Stimulated activated CD8-positive, alpha-beta memory T cell treated with anti-CD3 and anti-CD28 coated beads, Interleukin-12 subunit alpha, Interleukin-12 subunit beta, amount 100 ng/mL, for 4 hours (primary cell): Measurements from ENCODE around the gene DYNC1I1.

Experiments used
- DNase-seq: peaks from one replicate; pipeline ENCODE4 v3.0.0-alpha.2; 2020; ENCODE audit warnings: low read depth

The DYNC1I1 gene

DNA sequence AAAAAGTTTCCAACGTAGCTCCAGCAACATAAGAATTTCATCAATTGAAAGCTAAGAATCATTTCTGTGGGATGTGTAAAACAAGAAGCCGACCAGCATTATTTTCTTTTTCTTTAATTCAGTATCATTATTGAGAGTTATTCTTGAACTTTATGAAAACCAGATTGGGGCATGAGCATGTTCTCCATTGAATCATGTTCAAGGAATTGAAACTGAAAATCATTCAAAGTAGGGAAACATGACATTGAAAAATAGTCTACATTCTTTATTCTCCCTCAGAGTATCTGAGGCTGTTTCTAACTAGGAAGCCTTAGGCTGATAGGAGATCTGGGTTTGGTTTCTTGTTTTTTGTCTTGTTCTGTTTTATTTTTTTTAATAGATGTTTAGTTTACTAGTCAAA lies 253.7 kb downstream of the DYNC1I1 start:
- DNase-seq = no peak

DNA sequence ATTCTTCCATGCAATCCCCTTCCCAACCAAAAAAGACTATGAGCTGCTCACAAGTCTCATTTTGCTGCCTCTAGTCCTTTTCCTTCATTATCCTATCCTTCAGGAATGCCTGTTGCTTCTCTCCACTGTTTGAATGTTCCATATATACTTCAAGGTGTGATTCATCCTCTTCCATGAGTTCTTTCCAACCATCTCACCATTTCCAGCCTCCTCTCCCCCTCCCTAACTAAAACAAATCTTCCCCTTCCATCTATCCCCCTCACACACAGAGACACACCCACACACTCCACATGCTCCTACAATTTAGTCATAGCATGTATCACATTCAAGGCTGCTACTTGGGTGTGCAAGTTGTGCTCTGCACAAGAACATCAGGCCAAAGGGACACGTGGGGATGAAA lies 254.3 kb downstream of the DYNC1I1 start:
- no peak for DNase-seq

DNA sequence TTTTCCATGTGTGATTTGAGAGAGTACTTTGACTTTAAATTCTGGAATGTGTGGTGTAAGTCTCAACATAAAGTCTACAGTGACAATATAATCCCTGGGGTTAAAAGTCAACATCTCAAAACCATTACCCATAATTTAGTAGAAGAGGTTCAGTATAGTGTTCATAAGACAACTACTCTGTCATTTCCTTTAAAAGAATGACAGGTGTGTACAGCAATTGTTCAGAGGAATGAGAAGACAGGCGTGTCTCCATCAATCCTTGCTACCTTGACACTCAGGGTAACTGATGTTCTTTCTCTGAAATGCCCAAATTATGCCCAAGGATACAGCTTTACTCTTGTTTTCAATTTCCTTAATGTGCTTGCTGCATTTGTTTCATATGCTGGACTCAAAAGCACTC lies 256.4 kb downstream of the DYNC1I1 start:
- DNase-seq = no peak

DNA sequence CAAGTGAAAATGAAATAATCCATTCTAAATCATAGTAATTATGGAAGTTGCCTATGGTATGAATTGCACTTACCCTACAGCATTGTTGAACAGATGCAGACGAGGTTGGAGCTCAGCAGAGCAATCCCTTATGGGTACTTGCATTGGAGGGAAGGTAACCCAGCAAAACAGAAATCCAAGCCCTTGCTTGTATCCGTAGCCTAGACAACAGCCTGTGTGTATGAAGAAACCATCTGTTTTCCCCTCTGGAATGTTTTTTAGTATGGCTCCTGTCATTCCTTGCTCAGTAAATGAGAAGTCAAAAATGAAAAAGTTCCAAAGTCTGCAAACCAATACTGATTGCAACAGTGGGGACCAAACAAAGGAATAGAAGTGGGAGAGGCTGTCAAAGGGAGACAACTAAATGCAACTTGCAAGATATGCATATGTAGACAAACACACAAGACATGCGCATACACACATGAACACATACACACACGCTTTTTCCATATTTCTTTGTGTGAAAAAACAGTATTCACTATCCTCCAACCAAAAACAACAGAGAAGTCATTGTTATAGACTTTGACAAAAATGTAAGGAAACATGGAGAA lies 260.8 kb downstream of the DYNC1I1 start:
- no peak for DNase-seq

DNA sequence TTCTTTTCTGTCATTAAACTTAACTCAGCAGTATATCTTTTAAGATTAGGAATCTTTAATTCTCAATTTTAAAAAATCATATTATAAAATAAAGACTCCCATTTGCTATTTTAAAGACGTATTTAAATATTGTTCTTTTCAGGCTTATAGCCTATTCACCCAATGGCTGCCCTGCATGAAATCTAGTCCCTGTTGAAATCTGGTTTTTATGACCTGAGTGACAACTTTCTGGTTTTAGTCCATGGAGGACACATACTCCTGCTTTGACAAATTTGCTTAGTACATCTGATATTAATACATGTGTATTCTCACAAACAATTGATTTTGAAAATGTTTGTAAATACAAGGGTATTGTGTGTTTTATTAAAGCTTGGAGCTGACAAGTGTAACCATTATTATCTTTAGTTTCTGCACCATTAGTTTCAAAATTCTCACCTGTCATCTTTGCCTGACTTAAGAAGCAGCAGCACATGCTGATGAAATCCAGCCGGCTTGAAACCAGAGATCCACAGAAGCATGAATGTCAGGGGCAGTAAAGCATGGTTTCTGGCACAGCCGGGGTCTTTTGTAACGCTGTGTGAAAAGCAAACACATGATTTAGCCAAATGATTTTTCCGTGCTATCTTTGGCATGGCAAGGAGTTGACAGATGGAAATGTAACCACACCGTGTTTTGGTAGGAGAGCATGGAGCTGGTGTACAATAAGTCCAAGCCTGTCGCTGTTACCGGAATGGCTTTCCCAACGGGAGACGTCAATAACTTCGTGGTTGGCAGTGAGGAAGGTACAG lies 262.8 kb downstream of the DYNC1I1 start:
- DNase-seq = no peak

DNA sequence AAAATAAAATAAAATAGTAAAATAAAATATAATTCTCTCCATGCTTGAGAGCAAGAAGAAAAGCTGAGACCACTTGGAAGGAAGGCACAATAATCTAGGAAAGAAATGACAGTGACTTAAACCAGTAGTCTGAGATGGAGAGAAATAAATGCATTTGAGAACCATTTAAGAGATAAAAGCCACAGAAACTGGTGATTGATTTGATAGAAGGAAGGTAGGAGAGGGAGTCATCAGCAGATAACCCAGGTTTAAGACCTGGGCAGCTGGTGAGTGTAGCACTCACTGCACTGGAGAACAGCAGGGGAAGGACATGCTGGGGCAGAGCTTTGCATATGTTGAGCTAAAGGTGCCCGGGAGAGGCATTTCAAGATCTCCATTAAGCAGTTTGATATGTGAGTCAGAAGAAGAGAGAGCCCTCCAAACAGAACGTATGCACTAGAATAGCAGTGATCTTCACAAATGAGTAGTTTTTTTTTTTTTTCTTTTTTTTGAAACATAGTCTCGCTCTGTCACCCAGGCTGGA lies 268.0 kb downstream of the DYNC1I1 start:
- DNase-seq = no peak

DNA sequence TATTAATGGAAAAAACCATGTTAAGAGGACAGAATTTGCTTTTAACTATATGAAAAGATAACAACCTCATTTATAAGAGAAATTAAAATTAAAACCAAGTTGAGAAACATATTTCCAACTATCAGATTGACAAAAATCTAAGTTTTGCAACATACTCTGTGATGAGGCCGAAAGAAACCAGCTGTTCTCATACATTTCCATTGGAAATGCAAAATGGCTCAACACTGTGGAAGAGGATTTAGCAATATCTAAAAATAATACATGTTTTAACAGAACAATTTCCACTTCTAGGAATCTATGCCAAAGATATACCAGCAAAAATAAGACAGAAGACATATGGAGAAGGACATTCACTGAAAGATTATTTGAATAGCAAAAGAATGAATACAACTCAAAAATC lies 268.8 kb downstream of the DYNC1I1 start:
- no peak for DNase-seq

DNA sequence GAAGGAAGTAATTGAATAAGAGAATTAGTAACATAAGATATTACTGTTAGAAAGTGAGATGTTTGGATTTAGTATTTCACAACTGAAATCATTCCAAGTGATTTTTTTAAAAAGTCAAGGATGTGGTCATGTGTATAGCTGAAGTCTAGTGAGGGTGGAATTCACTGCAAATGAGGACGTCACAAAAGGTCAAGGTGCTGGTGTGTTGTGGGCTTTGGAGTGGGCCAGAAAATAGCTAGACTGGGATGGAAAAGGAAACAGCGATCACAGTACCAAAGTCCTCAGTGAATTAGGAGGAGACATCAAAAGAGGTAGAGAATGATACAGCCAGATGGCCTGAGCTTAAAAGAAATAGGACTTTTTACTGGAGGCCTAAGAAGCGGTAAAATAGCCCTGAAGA lies 272.8 kb downstream of the DYNC1I1 start:
- no peak for DNase-seq

DNA sequence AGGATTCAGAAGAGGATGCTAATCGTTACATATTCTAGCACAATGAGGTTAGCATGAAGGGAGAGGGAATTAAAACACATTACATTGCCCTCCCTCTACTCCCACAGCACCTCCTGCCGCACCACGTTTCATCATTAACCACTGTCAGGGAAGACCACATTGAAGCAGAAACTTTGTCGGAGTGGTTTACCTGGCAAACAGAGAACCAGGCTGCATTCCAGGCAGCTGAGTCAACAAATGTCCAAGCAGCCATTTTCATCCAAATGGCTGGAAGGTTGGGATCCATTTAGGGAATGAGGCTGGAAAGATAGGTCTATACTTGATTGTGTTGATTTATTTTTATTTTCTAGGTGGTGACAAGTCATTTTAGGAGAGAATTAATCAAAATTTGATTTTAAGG lies 273.6 kb downstream of the DYNC1I1 start:
- no peak for DNase-seq

DNA sequence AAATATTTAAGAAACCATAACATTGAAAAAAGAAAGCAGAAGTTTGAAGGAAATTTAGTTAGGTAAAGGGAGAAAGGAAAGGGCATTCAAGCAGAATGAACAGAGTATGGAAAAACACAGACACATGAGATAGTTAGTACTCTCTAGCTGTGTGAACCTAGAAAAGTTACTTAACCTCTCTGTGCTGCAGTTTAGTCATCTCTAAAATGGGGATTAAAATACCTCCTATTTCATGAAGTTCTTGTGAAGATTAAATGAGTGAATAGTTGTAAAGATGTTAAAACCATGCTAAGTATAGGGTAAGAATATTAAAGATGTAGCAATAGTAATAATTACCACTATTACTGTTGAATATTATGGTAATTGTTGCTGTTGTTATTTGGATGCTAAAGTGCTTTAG lies 279.9 kb downstream of the DYNC1I1 start:
- DNase-seq = no peak

DNA sequence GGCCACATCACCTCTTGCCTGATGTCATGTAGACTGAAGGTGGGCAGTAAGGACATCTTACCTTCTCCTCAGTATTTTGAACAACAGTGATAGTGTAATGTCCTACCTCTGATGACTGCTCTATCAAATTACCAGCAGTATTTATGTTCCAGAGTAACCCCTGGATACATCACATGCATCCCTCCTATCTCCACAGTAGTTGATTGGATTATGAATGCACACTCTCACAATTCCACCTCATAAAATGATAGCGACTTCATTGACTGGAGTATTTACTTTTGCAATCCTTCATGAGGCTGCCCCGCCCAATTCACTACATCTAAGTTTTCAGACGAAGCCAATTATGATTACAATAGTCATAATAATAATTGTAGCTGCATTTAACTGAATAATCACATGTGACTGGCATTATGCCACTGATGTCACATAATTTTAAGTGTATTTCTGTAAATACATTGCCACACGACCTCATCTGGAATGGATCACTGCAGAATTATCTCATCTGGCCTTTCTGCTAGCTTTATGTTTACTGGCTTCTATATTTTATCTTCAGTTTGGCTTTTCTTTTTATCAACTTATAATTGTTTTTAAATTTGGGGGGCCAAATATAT lies 280.6 kb downstream of the DYNC1I1 start:
- DNase-seq = no peak

DNA sequence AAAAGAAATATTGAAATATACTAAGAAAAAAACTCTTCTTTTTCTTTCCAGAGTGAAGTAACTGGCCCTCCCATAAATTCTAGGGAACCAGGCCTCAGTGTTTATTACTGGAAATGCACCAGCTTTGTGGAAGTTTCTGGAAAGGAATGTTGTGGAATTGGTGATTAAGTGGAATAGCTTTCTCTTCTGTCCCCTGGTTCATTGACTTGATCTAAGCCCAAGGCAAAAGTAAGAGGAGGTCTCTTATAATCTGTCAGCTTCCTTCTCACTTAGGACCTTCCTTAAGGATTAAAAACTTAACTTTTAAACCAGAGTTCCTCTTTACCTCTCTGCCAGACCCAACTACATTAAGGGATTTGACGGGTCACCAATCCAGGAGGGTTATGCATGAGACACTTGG lies 283.4 kb downstream of the DYNC1I1 start:
- DNase-seq = no peak

DNA sequence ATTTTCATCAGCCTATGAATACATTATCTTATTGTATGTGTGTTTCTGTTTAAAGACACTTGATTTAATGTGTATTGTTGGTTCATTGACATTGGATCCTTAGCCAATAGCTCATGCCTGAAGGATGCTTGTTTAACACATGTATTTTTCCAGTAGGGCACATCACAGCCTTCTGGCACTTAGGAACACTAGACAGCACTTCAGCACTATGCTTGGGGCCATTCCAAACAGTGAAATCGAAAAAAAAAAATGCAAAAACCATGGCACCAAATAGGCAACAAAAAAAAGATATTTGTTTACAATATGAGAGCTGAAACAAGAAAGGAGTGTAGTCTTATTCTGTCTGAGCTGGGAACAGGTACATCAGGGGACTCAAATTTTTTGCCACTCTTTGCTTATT lies 286.7 kb downstream of the DYNC1I1 start:
- no peak for DNase-seq

DNA sequence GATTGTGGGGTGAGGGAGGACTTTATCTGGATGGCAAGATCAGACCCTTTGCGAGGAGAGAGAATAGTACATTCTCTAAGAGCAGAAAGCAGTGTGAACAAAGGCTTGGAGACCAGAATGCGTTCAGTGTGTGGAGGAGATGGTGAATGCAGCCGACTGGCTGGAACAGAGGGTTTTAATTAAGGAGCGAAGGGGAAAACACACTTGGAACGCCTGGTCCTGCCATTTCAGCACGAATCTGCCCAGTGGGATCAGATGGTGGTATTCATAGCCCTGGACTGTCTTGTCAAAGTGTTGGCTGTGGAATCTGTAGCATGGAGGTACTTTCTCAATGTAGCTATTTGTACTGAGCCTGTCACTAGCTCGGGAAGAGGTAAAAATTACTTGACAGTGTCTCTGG lies 288.7 kb downstream of the DYNC1I1 start:
- DNase-seq = no peak

DNA sequence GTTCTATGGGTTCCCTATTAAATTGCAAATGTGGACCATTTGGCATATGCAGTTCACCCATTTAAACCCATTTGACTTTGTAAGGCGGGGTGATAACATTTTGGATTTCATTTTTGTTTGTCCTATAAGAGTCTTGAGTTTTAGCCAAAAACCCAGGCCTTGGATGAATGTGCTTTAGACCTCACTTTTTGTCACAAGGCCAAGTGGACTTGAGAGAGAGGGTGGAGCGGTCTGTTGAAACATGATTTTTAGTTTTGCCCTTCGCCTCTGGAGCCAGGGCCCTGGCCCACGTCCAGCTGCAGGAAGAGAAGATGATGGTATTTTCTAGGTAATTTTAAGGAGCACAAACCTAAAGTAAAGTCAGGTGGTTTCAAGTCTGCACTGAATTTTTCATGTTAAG lies 289.5 kb downstream of the DYNC1I1 start:
- DNase-seq = no peak

DNA sequence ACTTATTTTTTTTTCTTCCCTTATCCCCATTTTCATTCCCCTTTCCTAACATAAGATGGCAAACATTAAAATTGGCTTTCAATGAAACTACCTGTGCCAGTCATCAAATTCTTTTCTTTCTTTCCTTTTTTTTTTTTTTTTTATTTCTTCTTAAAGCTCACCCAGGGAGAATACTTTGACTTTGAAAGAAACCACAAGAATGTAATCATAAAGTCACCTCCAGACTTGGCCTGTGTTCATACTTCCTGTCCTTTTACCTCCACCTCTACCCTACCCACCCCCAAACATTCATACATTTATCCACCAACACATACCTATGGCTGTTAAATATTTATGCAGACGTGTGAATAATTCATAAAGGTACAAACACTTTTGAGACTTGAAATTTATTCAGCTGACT lies 295.0 kb downstream of the DYNC1I1 start:
- DNase-seq = no peak

DNA sequence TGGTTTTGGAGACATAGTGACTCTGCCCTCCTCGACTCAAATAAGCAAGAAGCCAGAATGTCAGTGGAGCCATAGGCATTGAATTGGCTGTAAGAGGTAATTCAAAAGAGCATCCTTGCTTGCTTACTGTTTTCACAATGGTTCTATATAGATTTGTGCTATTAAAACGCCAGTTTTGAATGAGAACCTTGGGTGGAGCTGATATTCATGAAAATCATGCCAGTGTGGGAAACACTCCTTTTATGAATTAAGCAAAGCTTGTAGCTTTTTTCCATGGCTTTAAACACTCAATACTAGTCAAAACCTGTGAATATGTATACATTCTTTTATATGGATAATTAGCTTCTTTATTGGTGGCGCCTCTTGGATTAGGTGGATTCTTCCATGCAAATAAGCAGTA lies 297.0 kb downstream of the DYNC1I1 start:
- no peak for DNase-seq

DNA sequence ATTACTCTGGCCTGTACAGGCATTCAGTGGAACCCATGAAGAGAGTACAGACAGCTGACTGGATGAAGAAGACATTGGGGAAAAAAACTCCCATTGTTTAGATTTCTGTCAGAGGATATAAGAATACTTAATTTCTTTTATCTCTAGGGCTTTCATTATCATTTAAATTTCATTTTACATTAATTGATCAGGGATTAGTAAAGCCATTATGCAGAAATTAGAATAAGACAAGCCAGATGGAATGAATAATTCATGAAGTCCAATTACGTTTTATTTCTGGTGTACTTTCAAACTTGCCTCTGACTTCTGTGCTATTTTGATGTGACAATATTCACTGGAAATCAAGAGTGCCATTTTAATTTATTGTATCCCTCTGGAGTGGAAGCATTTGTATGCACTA lies 302.5 kb downstream of the DYNC1I1 start:
- DNase-seq = no peak

DNA sequence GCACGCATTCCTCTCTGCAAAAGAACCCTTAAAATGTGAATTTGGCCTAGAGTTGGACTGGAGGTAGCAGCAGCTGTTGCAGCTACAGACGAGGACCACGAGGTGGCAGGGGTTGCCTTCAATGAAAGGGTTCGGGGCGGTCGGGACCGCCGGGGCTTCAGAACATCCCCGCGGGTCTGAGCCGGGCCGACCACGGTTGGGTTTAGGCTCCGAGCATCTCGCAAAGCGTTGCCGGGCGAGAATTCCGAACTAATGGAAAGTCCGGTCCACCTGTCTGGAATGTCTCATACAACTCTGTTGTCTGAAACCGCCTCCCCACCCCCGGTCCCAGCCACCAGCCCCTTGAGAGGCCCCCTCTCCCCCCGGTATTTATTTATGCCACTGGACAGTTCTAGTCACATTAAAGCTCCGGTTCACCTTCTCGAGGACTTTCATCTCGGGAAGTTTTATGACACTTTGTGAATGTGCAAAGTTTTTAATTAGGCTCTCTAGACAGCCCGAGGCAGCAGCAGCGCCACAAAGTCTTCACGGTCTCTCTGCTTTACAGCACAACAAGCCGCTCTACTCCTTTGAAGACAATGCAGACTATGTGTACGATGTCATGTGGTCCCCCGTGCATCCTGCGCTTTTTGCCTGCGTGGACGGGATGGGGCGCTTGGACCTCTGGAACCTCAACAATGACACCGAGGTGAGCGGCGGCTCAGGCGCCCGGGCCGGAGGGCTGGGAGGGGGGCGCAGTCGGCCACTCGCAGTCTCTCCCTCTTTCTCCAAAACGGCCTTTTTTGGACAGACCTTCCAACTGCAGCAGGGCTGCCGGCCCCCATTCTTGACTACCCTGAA lies 303.4 kb downstream of the DYNC1I1 start:
- DNase-seq = no peak

DNA sequence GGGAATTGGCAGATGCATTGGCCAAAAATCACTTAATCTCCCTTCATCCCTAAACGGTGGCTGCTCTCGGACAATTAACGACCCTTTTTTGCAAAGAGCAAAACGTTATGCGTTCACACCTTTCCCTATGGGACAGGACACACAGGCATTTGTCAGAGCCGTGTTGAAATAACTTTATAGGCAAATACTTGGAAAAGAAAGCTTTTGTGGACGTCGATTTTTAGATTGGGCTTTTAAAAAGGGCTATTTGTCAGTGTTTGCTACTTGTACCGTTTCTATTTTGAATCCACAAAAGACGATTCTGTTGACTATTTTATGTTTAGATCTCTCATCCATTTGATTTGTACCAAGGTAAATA lies 304.0 kb downstream of the DYNC1I1 start:
- DNase-seq = no peak

DNA sequence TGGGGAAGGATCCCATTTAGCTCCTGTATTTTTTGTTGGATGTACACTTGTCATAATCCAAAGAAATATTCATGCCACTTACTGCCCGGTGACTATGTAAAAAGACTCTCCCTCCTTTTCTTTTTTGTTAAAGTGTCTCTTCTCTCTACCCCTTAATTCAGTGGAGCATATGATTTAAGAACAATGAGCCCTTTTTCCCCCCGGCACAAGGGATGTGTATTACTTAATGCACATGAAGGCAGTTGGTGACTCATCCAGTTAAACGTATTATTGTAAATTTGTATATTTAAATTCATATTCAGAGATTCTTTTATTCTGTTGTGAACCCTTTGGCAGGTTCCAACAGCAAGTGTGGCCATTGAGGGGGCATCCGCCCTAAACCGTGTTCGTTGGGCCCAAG lies 307.7 kb downstream of the DYNC1I1 start:
- DNase-seq = no peak

DNA sequence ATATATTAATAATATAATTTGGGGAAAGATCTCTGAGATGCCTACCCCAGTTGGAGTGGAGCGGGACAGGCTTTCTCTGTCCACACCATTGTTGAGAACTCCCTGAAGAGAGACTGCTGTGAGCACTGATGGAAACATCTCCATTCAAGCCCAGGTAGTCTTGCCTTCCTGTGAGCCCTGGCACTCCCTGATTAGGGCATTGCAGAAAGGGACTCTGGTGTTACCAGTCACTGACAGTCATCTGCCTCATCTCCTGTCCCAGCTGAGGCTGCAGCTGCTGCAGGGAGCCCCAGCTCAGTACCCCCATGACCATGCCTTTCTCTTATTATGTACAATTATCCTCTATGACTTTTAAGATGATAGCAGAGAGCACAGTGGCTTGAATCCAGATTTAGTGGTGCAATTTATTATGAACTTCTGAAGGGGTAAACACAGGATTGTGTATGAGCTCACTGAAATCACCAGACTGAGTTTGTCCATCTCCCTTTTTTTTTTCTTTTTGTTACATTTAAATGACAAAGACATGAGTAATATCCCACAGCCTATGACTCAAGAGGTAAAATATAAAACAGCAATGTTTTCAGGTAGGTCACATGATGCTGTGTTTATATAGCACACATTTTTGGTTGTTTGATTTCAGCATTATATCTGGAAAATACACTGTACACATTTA lies 312.7 kb downstream of the DYNC1I1 start:
- DNase-seq = no peak
